DOHH2 (cell line): ENCODE measurements around the gene CCDC107.

Experiments
- EZH2phosphoT487 ChIP-seq: fragments of 200-600 bp; sonication (generic); IDR thresholded peaks from 2 replicates; pipeline ENCODE4 v1.6.1; 2017; ENCODE audit warnings: borderline replicate concordance, mild to moderate bottlenecking, antibody characterized with exemption, low read length, moderate library complexity, mixed read lengths
- TF ChIP-seq, protein P1 (sequence below): fragments of 200-600 bp; sonication (generic); IDR thresholded peaks from one replicate; pipeline ENCODE4 v1.5.1; 2014; ENCODE audit warnings: antibody characterized with exemption, mild to moderate bottlenecking, low read depth, low read length; ENCODE audit not compliant: poor library complexity, severe bottlenecking

GRCh38 chr9:35659340-35659739 lies 1.2 kb downstream of the CCDC107 start:
- TF ChIP-seq, protein P1, sequence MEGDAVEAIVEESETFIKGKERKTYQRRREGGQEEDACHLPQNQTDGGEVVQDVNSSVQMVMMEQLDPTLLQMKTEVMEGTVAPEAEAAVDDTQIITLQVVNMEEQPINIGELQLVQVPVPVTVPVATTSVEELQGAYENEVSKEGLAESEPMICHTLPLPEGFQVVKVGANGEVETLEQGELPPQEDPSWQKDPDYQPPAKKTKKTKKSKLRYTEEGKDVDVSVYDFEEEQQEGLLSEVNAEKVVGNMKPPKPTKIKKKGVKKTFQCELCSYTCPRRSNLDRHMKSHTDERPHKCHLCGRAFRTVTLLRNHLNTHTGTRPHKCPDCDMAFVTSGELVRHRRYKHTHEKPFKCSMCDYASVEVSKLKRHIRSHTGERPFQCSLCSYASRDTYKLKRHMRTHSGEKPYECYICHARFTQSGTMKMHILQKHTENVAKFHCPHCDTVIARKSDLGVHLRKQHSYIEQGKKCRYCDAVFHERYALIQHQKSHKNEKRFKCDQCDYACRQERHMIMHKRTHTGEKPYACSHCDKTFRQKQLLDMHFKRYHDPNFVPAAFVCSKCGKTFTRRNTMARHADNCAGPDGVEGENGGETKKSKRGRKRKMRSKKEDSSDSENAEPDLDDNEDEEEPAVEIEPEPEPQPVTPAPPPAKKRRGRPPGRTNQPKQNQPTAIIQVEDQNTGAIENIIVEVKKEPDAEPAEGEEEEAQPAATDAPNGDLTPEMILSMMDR: no peak
- no peak for TF ChIP-seq EZH2phosphoT487
